Neural progenitor cell (in vitro differentiated cells): Measurements from ENCODE around the gene RSU1. TPM values are rescaled to one million over a fixed set of nuclear protein-coding genes. Genes with fewer than 3 reads are reported as not detected.

Source experiments
- DNase-seq: peaks from one replicate; pipeline ENCODE4 v3.0.0-alpha.2; 2016; ENCODE audit warnings: low spot score
- H2AFZ ChIP-seq: fragments of 200-600 bp; sonication (generic); replicated peaks from 2 replicates; pipeline ENCODE4 v1.6.1; 2016; ENCODE audit warnings: antibody characterized with exemption
- H3F3A ChIP-seq: fragments of 200-600 bp; sonication (generic); 2 replicates; pipeline ENCODE4 v1.6.1; 2016; ENCODE audit warnings: antibody characterized with exemption, low read depth
- H3K27ac ChIP-seq: fragments of 200-600 bp; sonication (generic); 2 replicates; pipeline ENCODE4 v1.5.1; 2016; ENCODE audit warnings: mild to moderate bottlenecking
- H3K27me3 ChIP-seq: fragments of 200-600 bp; sonication (generic); 2 replicates; pipeline ENCODE4 v1.6.1; 2016; ENCODE audit warnings: mild to moderate bottlenecking, moderate library complexity
- H3K36me3 ChIP-seq: fragments of 200-600 bp; sonication (generic); 2 replicates; pipeline ENCODE4 v1.5.1; 2016
- H3K4me1 ChIP-seq: fragments of 200-600 bp; sonication (generic); 2 replicates; pipeline ENCODE4 v1.6.1; 2016; ENCODE audit warnings: mixed run types
- H3K4me2 ChIP-seq: fragments of 200-600 bp; sonication (generic); 2 replicates; pipeline ENCODE4 v1.6.1; 2016
- H3K4me3 ChIP-seq: fragments of 200-600 bp; sonication (generic); 2 replicates; pipeline ENCODE4 v1.5.1; 2016
- H3K79me2 ChIP-seq: fragments of 200-600 bp; sonication (generic); 2 replicates; pipeline ENCODE4 v1.6.1; 2016; ENCODE audit warnings: low read depth
- H3K9ac ChIP-seq: fragments of 200-600 bp; sonication (generic); 2 replicates; pipeline ENCODE4 v1.6.1; 2016
- H3K9me3 ChIP-seq: fragments of 200-600 bp; sonication (generic); 2 replicates; pipeline ENCODE4 v1.5.1; 2016; ENCODE audit warnings: low read depth
- H4K20me1 ChIP-seq: fragments of 200-600 bp; sonication (generic); 2 replicates; pipeline ENCODE4 v1.6.1; 2016; ENCODE audit warnings: low read depth
- H3K27ac Mint-ChIP-seq: 3 replicates; pipeline ENCODE4 v1.8.0; 2021; ENCODE audit warnings: mixed read lengths
- H3K27me3 Mint-ChIP-seq: 2 replicates; pipeline ENCODE4 v1.8.0; 2022; ENCODE audit warnings: low read depth, mild to moderate bottlenecking, inconsistent platforms, moderate library complexity, mixed read lengths; ENCODE audit not compliant: insufficient read depth
- H3K36me3 Mint-ChIP-seq: 3 replicates; pipeline ENCODE4 v1.8.0; 2021; ENCODE audit warnings: mixed read lengths
- H3K4me1 Mint-ChIP-seq: 3 replicates; pipeline ENCODE4 v1.8.0; 2021; ENCODE audit warnings: mixed read lengths
- H3K4me3 Mint-ChIP-seq: 3 replicates; pipeline ENCODE4 v1.8.0; 2021; ENCODE audit warnings: mild to moderate bottlenecking, moderate library complexity, mixed read lengths
- H3K9me3 Mint-ChIP-seq: 3 replicates; pipeline ENCODE4 v1.8.0; 2020; ENCODE audit warnings: mixed read lengths
- CTCF ChIP-seq: fragments of 200-600 bp; sonication (generic); IDR thresholded peaks from 2 replicates; pipeline ENCODE4 v1.5.1; 2017; ENCODE audit warnings: antibody characterized with exemption, mild to moderate bottlenecking
- EZH2 ChIP-seq: fragments of 200-600 bp; sonication (generic); IDR thresholded peaks from 2 replicates; pipeline ENCODE4 v1.6.1; 2017; ENCODE audit warnings: antibody characterized with exemption, mild to moderate bottlenecking, moderate library complexity
- EZH2phosphoT487 ChIP-seq: fragments of 200-600 bp; sonication (generic); IDR thresholded peaks from 2 replicates; pipeline ENCODE4 v1.6.1; 2017; ENCODE audit warnings: antibody characterized with exemption
- total RNA-seq: library from RNA; depleted of rRNA; stranded (reverse); fragments of >200 nt; gene quantifications from 2 replicates; pipeline ENCODE4 v1.2.3, GENCODE V29; 2015; ENCODE audit warnings: low replicate concordance

The RSU1 gene
- total RNA-seq, 1 donor from 2014 or later, result 9.6 TPM

GRCh38 chr10:16835228-16835627, 18.0 kb upstream of the RSU1 start:
- Mint-ChIP-seq H3K4me3 (no peak overlapping the region), H3K36me3 (peaks cover 4% of the 10 kb centered on the region), H3K27me3 (no peaks in the 10 kb centered on the region), H3K27ac (no peak overlapping the region), H3K4me1 (peaks cover 5% of the 10 kb centered on the region), H3K9me3 (no peaks in the 10 kb centered on the region)
- no peak for DNase-seq
- no peaks in the 10 kb centered on the region for H3K36me3 ChIP-seq
- no peaks in the 10 kb centered on the region for H3K27me3 ChIP-seq
- no peaks in the 10 kb centered on the region for H4K20me1 ChIP-seq
- no peak overlapping the region for H3K9ac ChIP-seq
- no peak overlapping the region for H3K27ac ChIP-seq
- H3K4me1 ChIP-seq, result no peaks in the 10 kb centered on the region
- TF ChIP-seq EZH2 (no peak), EZH2phosphoT487 (no peak), CTCF (no peak)
- H3K4me2 ChIP-seq, result no peak overlapping the region
- H3K4me3 ChIP-seq, result no peak overlapping the region
- no peaks in the 10 kb centered on the region for H3K9me3 ChIP-seq
- no peaks in the 10 kb centered on the region for H3F3A ChIP-seq
- H2AFZ ChIP-seq, result no peak overlapping the region
- H3K79me2 ChIP-seq, result no peaks in the 10 kb centered on the region

- Histone ChIP-seq H3K36me3 (no peaks in the 10 kb centered on the region), H3K27ac (no peak overlapping the region), H3K79me2 (no peaks in the 10 kb centered on the region), H3K4me1 (no peaks in the 10 kb centered on the region), H3K27me3 (no peaks in the 10 kb centered on the region), H3K9me3 (no peaks in the 10 kb centered on the region), H3K9ac (no peak overlapping the region), H3K4me2 (no peak overlapping the region), H4K20me1 (no peaks in the 10 kb centered on the region), H2AFZ (peak overlapping the region; percentile 79), H3F3A (no peaks in the 10 kb centered on the region), H3K4me3 (no peak overlapping the region)
- Mint-ChIP-seq H3K9me3 (no peaks in the 10 kb centered on the region), H3K4me1 (peaks cover 5% of the 10 kb centered on the region), H3K4me3 (no peak overlapping the region), H3K27ac (no peak overlapping the region), H3K36me3 (peaks cover 4% of the 10 kb centered on the region), H3K27me3 (no peaks in the 10 kb centered on the region)
- DNase-seq, result no peak
- TF ChIP-seq CTCF (no peak), EZH2phosphoT487 (no peak), EZH2 (no peak)
Observed at GRCh38 chr10:16832351-16833080, 15.3 kb upstream of the RSU1 start.

- H3K4me3 ChIP-seq, result no peak overlapping the region
- no peaks in the 10 kb centered on the region for H3K9me3 ChIP-seq
- H3K27ac ChIP-seq, result no peak overlapping the region
- H4K20me1 ChIP-seq, result no peaks in the 10 kb centered on the region
- H3K79me2 ChIP-seq, result no peaks in the 10 kb centered on the region
- peaks cover 5% of the 10 kb centered on the region for H3K36me3 Mint-ChIP-seq
- no peak overlapping the region for H2AFZ ChIP-seq
- TF ChIP-seq EZH2phosphoT487, result no peak
- no peak for TF ChIP-seq EZH2
- TF ChIP-seq CTCF, result no peak
- no peak for DNase-seq
- H3K4me1 Mint-ChIP-seq, result peaks cover 5% of the 10 kb centered on the region
- H3K9ac ChIP-seq, result no peak overlapping the region
- no peaks in the 10 kb centered on the region for H3K9me3 Mint-ChIP-seq
- no peaks in the 10 kb centered on the region for H3K27me3 ChIP-seq
- H3K27ac Mint-ChIP-seq, result no peak overlapping the region
- no peak overlapping the region for H3K4me3 Mint-ChIP-seq
- no peaks in the 10 kb centered on the region for H3K4me1 ChIP-seq
- H3F3A ChIP-seq, result no peaks in the 10 kb centered on the region
- no peak overlapping the region for H3K4me2 ChIP-seq
- H3K36me3 ChIP-seq, result no peaks in the 10 kb centered on the region
- H3K27me3 Mint-ChIP-seq, result no peaks in the 10 kb centered on the region
Observed at GRCh38 chr10:16828701-16829175, 11.5 kb upstream of the RSU1 start.
